Activated CD4-positive, alpha-beta T cell treated with anti-CD3 and anti-CD28 coated beads, Interleukin-2, Interleukin-4, amounts not matched to agents 100 ng/mL and 50 ng/mL, durations not matched to agents 16 hours and 8 hours (primary cell): ENCODE measurements around the gene HS1BP3.

Experiments used
- DNase-seq: peaks from one replicate; pipeline ENCODE4 v3.0.0-alpha.2; 2020; ENCODE audit warnings: low spot score

The HS1BP3 gene, protein sequence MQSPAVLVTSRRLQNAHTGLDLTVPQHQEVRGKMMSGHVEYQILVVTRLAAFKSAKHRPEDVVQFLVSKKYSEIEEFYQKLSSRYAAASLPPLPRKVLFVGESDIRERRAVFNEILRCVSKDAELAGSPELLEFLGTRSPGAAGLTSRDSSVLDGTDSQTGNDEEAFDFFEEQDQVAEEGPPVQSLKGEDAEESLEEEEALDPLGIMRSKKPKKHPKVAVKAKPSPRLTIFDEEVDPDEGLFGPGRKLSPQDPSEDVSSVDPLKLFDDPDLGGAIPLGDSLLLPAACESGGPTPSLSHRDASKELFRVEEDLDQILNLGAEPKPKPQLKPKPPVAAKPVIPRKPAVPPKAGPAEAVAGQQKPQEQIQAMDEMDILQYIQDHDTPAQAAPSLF

DNA sequence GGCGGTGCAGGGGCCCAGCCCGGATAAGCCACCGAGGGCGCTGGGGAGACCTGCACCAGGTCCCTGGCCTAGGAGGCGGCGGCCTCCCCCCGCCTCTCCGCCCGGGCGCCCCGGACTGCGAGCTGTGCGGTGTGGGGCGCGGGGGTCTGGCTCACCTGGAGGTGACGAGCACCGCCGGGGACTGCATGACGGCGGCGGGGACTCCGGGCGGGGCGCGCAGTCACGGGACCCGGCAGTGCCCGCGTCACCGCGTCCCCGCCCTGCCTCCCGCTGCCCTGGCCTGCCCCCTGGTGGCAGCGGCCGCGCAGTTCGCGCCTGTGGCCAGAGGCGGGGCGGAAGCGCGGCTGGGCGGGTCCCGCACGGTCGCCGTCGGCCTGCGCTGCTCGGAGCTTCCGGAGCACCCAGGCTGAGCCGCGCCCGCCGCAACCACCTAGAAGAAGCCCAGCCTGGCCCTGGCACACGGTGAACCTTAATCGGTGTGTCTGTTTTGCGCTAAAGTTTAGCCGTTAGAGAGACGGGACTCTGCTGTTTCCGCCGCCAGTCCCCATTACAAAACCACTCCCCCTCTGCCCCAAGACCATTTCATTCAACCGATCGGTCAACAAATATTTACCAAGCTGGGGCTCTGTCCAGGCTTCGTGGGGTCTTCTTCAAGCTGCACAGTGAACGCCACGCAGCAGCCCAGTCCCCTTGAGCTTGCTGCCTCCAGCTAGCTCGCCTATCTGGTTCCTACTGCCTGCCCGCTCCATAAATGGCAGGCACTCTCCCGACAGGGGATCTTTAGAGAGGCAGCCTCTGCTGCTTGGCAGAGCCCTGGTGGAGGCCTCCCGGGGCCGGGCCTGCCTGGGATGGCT is at the start of gene HS1BP3:
Gene HS1BP3 (minus strand): TSS at position 222 of the 854 bp plus-strand sequence. CDS start 35 bp downstream, at position 187.
- peak; percentile 86 for DNase-seq

DNA sequence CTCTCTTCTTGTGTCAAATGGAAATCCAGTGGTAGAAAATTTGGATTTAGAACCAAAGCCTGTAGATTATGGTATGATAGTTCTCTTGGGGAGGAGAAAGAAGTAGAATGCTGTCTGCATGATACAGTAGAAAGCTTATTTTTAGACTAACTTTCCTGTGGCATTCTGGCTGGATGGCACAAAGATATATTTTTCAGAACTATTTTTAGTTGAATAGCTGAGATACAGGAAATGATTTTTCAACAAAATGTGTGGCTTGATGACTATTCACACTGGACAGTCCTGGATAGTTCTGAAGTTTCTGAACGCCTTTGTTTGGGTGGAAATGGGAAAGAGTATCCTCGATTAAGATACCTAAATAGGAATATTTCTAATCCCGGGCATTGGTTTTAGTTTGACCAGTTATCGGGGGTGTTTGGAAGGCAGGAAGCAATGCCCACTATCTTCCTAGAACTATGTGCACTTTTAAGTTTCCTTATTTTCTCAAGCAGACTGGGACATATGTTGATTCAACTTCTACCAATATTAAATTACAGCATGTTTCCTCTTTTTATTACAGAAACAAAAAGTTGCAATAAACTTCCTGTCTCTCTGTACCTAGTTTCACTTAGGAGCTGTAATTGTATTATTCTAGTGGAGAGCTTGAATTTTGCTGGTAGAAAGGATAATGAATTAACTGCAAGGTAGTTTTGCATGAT is 48.2 kb upstream of the HS1BP3 start:
- no peak for DNase-seq

DNA sequence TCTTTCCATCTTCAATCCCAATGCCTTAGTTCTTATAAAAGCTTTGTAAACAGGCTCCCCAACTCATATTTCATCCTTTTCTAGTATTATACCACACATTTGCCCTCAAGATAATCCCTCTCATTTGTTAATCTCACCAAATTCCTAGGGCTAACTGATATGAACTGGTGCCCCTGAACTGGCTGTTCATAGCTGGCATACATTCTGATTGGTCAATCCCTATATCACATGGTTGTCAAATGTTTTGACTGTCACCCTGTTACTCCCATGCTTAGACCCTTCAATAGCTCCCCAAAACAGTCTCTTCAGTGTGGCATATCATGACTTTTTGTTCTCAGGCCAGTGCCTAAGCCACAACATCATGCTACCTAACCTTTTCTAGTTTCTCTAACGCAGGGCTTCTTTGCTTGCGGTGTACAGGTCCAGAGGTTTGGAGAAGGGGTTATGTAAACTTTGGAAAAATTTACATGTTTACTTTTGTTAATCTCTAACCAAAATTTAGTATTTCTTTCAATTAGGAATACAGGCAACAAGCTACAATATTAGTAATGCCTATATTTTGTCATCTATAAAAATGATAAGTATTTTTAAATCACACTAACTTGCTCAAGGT is 46.5 kb upstream of the HS1BP3 start:
- DNase-seq = no peak

DNA sequence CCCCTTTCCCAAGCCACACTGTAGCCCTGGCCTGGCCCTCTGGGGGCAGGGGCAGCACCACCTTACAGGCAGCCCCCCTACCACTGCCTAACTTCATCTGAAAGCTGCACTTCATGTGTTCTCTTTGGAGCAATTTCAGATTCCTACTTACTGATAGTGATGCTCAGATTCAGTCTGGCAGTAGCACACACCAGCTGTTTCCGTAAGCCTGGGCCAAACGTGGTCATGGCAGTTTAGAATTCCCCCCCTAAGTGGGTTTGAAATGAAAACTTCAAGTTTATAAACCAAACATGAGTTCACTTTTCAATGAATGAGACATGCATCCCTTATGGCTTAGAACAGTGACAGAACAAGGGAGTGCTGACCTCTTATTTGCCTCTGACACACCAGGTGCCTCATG is 45.5 kb upstream of the HS1BP3 start:
- DNase-seq = no peak

DNA sequence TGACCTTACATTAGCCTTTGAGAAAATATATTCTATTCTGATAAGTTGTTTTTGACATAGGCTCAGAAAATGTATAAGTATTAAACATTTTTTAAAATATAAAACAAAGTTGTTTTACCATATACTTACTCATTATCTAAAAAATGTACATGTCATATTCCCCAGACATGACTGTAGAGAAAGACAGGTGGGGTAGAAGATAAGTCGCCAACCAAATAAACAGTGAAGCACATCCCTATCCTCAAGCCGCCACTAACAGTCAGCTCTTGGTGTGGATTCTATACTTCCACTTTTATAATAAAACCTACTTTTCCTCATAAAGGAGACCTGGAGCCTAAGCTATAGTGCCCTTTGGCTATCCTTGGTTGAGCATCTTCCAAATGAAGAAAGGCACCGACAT is 42.4 kb upstream of the HS1BP3 start:
- no peak for DNase-seq

DNA sequence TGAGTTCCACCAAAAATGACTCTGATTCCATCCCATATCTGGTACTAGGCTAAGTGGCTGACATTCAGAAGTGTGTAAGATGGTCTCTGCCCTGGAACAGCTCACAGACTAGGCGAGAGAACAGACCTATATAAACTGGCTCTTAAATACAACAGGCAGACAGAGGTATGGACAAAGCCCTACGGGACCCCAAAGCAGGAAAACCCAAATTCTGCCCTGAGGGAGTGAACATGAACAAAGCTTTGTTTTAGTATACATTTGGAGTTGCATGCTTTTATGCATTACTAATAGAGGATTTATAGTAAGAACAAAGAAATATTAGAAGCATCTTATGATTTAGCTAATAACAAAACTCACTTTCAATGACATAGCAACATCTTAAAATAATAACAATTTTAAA is 41.2 kb upstream of the HS1BP3 start:
- no peak for DNase-seq

DNA sequence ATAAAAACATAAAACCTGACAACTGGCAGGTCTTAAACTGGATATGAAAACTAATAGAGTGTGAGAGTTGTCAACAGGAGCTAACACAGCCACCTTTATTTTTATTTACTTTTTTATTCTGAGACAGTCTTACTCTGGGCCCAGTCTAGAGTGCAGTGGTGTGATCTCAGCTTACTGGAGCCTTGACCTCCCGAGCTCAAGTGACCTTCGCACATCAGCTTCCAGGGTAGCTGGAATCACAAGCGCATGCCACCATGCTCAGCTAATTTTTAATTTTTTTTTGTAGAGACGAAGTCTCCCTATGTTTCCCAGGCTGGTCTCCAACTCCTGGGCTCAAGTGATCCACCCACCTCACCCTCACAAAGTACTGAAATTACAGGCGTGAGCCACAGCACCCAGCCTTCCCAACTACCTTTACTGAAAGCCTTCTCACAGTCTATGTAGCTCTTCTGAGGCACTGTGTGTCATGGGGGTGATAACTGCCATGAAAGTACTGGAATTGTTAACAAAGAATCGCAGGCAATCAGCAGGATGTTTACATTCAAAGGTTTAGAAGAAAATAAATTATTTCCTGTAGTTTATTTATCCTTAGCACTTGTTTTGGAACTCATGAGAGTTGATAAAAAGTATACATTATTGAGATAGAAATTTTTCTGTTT is 40.3 kb upstream of the HS1BP3 start:
- DNase-seq = no peak

DNA sequence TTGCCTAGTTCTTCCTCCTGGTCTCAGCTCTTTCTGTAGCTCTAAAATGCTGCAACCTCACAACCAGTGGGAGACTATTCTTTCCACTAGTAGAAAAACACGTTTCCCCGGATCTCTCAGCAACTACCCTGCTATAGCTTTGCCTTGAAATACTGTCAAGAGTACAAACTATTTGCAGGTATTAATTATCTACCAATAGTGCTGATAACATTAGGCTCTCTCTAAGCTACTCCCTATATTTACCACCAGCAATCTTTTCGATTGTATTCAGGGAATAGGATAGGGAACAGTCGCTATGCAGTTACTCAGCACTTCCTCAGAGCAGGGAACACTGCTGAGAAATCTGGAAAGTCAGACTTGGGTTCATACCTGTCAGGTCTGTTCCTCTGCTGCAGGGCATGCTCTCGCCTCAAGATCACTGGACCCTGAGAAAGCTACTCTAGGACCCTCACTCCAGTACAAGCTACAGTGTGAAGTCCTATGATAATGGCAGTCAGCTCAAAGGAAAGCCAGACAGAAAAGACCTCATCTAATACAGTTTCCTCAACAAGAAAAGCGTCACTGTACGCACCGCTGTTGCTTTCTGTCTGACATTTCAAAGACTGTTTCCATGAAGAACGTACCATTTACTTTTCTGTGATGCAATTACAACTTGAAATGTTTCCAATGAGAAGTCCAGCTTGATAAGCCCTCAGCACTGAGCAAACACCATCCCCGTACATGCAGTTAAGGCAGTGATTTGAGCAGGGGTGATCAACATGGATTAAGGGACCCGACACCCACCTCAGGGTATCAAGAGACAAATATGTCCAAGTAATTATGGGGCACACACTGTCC is 38.7 kb upstream of the HS1BP3 start:
- no peak for DNase-seq

DNA sequence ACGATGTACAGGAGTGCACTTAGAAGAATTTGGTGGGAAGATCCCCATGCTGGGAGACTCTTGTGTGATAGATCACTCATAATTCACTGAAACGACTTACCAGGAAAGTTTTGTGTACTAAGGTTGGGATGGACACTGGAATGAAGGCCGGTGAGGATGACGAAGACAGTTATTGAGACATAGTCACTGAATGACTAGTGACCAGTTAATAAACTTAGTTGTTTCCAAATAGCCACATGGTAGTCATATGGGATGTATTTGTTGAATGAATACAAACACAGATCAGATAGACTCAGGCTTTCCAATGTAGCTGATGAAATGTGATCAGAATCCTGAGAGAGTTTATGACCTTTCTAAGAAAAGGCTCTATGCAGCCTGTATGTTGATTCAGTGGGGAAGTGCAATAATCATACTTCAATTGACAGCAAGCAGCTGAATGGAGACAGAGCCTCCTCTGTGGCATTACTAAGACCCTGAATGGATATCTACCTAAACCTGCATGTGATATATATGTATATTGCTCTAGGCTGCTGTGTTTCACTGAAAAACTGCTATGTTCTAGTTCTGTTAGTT is 36.4 kb upstream of the HS1BP3 start:
- DNase-seq = no peak

DNA sequence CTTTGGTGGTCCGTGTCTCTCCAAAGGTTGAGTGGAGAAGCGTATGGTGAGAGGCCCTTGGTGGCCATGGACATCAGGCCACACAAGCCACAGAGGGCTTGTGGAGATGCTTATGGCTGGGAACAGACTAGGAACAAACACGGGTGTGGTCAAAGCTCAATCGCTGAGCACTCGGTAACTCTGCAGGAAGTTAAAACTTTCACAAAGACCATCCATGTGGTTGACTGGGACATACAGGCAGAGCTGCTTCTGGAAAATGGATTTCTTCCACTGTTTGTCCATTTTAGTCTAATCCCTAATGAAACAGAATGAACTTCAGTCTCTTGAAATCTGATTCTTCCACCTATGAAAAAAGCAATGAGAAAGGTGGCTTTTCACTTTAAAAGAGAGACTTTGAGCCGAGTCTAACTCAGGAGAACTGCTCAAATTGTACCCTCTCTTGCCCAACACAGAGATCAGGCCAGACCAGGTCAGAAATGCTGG is 33.7 kb upstream of the HS1BP3 start:
- DNase-seq = no peak

DNA sequence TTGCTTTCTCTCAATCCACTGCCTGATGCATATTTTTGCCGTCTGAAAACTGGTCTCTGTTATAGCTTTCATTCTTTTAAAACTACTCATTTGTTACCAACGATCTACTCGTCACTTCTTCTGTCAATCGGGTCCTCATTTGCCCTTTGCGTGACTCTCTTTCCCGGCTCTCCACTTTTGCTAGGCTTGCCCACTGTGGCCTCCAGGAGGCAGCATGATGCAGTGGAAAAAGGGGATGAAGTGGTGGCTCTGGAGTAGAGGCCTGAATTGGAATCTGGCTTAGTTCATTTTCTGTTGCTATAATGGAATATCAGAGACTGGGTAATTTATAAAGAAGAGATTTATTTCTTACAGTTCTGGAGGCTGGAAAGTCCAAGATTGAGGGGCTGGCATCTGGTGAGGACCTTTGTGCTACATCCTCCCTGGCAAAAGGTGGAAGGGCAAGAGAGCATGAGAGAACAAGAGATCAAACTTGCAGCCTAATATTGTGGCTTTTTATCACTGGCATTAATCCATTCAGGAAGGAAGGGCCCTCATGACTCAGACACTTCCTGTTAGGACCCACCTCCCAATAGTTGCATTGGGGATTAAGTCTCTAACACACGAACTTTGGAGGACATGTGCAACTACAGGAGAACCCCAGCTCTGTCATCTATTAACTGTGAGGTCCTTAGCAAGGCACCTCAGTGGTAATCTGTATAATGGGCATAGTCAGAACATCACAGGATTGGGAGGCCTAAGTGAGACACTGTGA is 31.4 kb upstream of the HS1BP3 start:
- no peak for DNase-seq

DNA sequence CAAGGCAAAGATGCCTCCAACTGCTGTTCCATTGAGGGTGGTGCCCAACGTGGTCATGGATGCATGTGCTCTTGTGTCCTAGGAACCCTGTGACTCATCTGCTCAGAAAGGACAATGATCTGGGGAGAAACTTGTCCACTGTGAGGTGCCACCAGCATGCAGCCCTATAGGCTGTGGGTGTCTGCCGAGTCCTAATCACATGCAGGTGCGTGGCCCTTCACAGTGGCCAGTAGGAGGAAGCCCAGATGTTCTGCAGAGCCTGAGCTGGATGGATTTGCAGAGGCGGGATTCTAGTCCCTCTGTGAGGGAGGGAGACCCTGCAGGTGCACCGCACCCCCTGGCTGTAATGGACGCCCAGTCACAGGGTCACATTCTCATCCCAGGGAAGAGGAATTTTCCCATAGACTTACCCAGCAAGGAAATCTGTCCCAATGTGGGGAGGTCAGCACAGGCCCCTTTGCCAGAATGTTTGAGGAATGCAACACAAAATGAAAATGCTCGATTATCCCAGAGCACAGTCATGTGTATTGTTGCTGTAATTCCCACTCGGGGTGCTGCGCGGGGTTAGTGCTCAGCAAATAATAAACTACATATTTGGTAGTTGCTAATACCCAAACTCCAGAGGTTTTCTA is 30.0 kb upstream of the HS1BP3 start:
- no peak for DNase-seq

DNA sequence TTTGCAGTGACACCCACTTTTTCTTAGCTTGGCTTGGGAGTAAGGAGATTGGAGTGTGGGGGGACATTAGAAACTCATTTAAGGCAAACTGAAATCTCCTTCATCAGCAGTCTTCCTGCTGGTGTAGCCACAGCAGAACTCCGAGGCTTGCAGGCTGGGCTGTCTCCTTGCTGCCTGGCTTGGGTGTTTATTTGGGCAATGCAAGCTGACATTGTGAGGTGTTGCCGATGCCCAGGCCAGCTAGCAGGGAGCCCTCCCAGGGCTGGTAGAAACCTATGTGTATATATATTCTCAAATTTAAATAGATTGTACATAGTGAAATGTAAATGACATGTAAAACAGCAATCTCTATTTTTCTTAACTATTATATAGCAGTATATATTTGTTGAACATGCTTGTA is 27.9 kb upstream of the HS1BP3 start:
- DNase-seq = no peak

DNA sequence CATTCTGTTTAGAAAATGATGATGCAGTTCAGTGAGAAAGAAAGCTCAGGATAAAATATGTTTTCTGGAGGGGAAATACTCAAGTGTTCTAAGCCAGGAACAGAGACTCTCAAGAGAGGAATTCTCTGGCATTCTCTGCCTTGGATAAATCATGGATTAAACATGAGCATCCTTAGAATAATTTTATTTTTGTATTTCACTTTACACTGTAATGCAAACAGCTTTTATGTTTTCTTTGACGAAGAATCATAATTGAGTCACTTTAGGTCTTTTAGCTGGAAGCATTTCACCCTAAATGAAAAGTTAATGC is 27.1 kb upstream of the HS1BP3 start:
- no peak for DNase-seq

DNA sequence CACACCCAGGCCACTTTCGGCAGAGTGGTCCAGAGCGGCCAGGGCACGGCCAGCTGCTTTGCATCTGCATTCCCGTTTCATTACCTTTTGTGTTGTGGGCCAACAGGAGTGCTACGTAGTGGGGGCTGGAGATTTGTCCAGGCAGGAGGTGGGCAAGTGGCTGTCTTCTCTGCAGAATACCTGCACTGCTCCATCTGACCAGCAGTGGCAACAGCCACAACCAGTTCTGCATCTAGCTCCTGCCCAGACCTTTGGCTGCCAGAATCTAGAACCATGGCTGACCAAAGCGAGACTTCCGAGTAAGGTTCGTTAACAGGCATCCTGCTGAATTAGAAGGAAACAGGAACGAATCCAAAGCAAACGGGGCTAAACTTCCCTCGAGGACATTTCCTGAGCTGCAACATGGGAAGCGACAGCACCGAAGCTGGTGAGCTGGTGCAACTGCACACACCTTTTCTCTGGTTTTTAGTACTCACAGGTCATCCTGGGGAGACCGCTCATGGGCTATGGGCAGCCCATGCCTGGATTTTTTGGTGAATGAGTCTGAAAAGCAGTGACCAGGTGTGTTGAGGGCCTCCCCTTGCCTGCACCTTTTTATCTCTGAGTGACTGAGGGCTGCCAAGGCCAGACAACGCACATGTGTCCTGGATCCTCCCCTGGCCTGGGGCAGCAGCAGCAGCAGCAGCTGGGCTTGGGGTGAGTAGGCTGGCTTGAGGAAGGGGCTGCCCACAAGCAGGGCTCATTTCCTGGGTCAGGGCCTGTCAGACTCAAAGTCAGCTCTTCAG is 26.6 kb upstream of the HS1BP3 start:
- no peak for DNase-seq

DNA sequence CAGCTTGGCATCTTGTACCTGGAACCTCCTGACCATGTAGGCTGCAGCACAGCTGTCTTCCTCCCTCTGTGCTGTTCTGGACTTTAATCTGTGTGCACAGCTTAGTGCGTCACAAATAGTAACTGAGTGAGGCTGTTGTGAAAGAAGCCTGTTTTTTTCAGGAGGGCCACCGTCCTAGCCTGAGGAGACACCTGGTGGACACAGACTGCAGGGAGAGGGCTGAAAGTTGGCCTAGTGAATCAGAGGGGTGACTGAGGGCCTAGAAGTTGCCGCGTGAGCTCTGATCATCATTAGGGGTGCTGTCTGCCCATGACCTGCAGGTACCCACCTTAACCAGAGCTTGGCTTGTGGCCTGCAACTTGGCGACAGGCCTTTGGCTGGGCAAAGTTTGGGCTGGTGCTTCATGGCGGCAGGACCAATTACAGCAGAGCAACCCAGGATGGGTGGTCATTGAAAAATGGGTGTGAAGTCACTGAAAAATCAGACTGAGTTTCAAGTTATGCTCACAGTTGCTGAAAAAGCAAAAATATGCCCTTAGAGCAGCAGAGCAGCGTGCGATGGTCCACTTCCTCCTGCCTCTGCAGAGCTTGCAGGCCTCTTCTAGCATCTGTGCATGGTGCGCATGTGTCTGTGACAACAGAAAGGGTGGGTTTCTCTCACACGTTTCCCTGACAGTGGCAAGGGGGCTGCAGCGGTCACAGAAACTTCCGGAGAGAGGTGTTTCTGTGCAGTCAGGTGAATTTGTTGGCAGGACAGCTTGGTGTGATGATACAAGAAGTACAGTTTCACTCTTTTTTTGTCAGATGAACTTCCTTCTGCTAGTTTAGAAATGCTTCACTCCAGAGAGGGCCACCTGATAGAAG is 25.7 kb upstream of the HS1BP3 start:
- no peak for DNase-seq

DNA sequence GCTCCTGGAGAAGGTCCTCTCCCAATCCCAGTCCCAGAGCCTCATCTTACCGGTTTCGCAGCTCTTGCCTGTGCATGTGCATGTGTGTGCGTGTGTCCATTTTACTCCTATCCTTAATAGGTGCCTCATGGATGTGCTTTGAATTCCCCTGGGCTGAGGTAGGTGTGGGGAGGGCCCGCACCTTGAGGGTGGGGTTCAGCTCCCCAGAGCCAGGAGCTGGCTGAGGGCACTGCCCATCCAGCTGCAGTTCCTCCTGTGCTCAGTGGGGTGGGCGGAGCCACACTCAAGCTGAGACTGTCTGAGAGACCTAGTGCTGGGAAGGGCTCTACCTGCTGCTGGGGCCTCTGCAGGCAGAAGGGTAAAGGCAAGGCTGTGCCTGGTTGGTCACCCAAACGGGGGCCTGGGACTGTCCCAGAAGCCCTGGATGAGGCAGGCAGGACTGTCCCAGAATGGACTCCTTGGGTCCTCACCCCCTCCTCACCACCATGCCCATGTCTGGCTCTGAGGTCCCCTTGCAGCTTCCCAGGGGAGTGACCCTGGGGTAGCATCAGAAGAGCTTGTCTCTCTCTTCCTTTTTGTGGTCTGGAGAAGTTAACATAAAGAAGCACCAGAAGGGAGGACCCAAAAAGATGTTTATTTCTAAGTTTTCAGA is 24.9 kb upstream of the HS1BP3 start:
- DNase-seq = no peak
